RPMI7951 (cell line): ENCODE results near the gene SCNN1A. TPM values are rescaled to one million over a fixed set of nuclear protein-coding genes. Genes with fewer than 3 reads are reported as not detected.

Experiments
- DNase-seq: peaks from one replicate; pipeline ENCODE4 v3.0.0-alpha.2; 2012; ENCODE audit warnings: low read depth
- total RNA-seq: library from RNA; depleted of rRNA; stranded (reverse); fragments of >200 nt; shearing (Covaris generic); gene quantifications from 2 replicates; pipeline ENCODE4 v1.2.3, GENCODE V29; 2014

The SCNN1A gene
- total RNA-seq, 1 experiment from 2014 or later = not detected

- DNase-seq = no peak
Observed at GRCh38 chr12:6319446-6319845, 55.9 kb downstream of the SCNN1A start.

- DNase-seq = no peak
Observed at GRCh38 chr12:6318440-6318879, 56.9 kb downstream of the SCNN1A start.

GRCh38 chr12:6317693-6318439 is 57.5 kb downstream of the SCNN1A start:
- no peak for DNase-seq

- DNase-seq = no peak
Observed at GRCh38 chr12:6316921-6317692, 58.3 kb downstream of the SCNN1A start.

- DNase-seq = no peak
Observed at GRCh38 chr12:6315704-6316597, 59.4 kb downstream of the SCNN1A start.

- no peak for DNase-seq
Observed at GRCh38 chr12:6315184-6315583, 60.2 kb downstream of the SCNN1A start.

GRCh38 chr12:6314776-6315175 is 60.6 kb downstream of the SCNN1A start:
- no peak for DNase-seq

GRCh38 chr12:6313326-6313940 is 61.9 kb downstream of the SCNN1A start:
- DNase-seq = no peak

- DNase-seq = peak; percentile 30
Observed at GRCh38 chr12:6312529-6313325, 62.6 kb downstream of the SCNN1A start.

GRCh38 chr12:6311822-6312528 is 63.4 kb downstream of the SCNN1A start:
- DNase-seq = no peak

- no peak for DNase-seq
Observed at GRCh38 chr12:6310771-6311610, 64.4 kb downstream of the SCNN1A start.

- DNase-seq = no peak
Observed at GRCh38 chr12:6307529-6307928, 67.8 kb downstream of the SCNN1A start.

GRCh38 chr12:6306599-6307220 is 68.7 kb downstream of the SCNN1A start:
- DNase-seq = no peak

- DNase-seq = no peak
Observed at GRCh38 chr12:6306151-6306550, 69.2 kb downstream of the SCNN1A start.

GRCh38 chr12:6303071-6303470 is 72.3 kb downstream of the SCNN1A start:
- no peak for DNase-seq

- DNase-seq = no peak
Observed at GRCh38 chr12:6302621-6303020, 72.7 kb downstream of the SCNN1A start.

- DNase-seq = no peak
Observed at GRCh38 chr12:6301721-6302120, 73.6 kb downstream of the SCNN1A start.

GRCh38 chr12:6297170-6297569 is 78.2 kb downstream of the SCNN1A start:
- DNase-seq = no peak
